ENCODE measurements around the gene HPCAL1. TPM values are rescaled to one million over a fixed set of nuclear protein-coding genes. Genes with fewer than 3 reads are reported as not detected.
A peak's percentile ranks its signal among the peaks of the same experiment; 100 is the strongest.

HPCAL1 gene
- total and polyA plus RNA-seq, 12 donors: 17.4 to 118 (median 61.3) TPM

DNA sequence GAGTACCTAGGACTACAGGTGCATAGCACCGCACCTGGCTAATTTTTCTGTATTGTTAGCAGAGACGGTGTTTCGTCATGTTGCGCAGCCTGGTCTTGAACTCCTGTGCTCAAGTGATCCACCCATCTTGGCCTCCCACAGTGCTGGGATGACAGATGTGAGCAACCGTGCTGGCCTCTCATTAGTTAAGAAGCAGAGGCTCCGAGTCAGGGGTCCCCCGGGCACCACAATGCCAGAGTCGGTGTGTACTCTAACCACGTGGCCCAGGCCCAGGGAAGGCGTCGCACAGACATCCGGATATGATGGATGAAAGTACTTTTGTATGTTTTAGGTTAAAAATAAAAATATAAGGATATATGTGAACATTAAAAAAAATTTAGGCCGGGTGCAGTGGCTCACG lies 28.3 kb upstream of the HPCAL1 start:
- no peak overlapping the region for H3K4me3 ChIP-seq
- H3K9me3 ChIP-seq (replicated peaks in 1 of 3): no peaks in the 10 kb centered on the region
- no peak overlapping the region for H3K27ac ChIP-seq
- intact Hi-C loops (cut with DNase I): no loop called here
- H3K27me3 ChIP-seq: no peaks in the 10 kb centered on the region
- no peak for TF ChIP-seq POLR2A (IDR thresholded peaks at IDR 0.05)
- TF ChIP-seq, protein P1, sequence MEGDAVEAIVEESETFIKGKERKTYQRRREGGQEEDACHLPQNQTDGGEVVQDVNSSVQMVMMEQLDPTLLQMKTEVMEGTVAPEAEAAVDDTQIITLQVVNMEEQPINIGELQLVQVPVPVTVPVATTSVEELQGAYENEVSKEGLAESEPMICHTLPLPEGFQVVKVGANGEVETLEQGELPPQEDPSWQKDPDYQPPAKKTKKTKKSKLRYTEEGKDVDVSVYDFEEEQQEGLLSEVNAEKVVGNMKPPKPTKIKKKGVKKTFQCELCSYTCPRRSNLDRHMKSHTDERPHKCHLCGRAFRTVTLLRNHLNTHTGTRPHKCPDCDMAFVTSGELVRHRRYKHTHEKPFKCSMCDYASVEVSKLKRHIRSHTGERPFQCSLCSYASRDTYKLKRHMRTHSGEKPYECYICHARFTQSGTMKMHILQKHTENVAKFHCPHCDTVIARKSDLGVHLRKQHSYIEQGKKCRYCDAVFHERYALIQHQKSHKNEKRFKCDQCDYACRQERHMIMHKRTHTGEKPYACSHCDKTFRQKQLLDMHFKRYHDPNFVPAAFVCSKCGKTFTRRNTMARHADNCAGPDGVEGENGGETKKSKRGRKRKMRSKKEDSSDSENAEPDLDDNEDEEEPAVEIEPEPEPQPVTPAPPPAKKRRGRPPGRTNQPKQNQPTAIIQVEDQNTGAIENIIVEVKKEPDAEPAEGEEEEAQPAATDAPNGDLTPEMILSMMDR (IDR thresholded peaks at IDR 0.05): no peak
- peak in 1 of 7 donors; percentile 13 for DNase-seq
- H3K4me1 ChIP-seq (replicated peaks in 1 of 2): peaks cover 0 to 21% of the 10 kb centered on the region in 2 donors
- 87 to 96% (median 93%) methylated on average over 14 of the region's 14 CpGs for WGBS, 4 donors
- no peaks in the 10 kb centered on the region for H3K36me3 ChIP-seq (replicated peaks in 1 of 2)

DNA sequence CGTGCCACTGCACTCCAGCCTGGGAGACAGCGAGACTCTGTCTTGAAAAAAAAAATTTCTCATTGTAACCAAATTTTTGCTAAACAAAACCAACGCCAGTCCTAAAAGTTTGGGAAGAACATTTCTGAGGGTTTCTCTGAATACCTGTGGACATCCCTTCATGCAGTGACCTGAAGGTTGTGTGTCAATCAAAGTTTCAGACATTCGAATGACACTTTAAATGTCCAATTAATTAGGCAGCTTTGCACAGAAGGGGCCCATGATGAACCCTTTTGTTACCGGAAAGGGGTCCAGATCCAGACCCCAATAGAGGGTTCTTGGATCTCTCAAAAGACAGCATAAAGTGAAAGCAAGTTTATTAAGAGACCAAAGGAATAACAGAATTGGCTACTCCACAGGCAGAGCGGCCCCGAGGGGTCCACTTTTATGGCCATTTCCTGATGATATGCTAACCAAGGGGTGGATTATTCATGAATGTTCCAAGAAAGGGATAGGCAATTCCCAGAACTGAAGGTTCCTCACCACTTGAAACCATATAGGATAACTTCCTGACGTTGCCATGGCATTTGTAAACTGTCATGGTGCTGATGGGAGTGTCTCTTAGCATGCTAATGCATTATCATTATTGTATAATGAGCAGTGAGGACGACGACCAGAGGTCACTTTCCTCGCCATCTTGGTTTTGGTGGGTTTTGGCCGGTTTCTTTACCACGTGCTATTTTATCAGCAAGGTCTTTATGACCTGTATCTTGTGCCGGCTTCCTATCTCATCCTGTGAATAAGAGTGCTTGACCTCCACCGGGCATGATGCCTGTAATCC lies 27.5 kb upstream of the HPCAL1 start:
- no peaks in the 10 kb centered on the region for H3K27me3 ChIP-seq
- H3K4me3 ChIP-seq: no peak overlapping the region
- H3K27ac ChIP-seq: no peak overlapping the region
- intact Hi-C loops (cut with DNase I): no loop called here
- no peak for TF ChIP-seq POLR2A (IDR thresholded peaks at IDR 0.05)
- TF ChIP-seq, protein P1 (IDR thresholded peaks at IDR 0.05): no peak
- peak in 2 of 7 donors; percentile 52 to 59 for DNase-seq
- H3K9me3 ChIP-seq (replicated peaks in 1 of 3): no peaks in the 10 kb centered on the region
- H3K36me3 ChIP-seq (replicated peaks in 1 of 2): no peaks in the 10 kb centered on the region
- peaks cover 0 to 21% of the 10 kb centered on the region in 2 donors for H3K4me1 ChIP-seq (replicated peaks in 1 of 2)
- 62 to 76% (median 74%) methylated on average over 15 of the region's 15 CpGs for whole genome bisulfite sequencing, 4 donors

DNA sequence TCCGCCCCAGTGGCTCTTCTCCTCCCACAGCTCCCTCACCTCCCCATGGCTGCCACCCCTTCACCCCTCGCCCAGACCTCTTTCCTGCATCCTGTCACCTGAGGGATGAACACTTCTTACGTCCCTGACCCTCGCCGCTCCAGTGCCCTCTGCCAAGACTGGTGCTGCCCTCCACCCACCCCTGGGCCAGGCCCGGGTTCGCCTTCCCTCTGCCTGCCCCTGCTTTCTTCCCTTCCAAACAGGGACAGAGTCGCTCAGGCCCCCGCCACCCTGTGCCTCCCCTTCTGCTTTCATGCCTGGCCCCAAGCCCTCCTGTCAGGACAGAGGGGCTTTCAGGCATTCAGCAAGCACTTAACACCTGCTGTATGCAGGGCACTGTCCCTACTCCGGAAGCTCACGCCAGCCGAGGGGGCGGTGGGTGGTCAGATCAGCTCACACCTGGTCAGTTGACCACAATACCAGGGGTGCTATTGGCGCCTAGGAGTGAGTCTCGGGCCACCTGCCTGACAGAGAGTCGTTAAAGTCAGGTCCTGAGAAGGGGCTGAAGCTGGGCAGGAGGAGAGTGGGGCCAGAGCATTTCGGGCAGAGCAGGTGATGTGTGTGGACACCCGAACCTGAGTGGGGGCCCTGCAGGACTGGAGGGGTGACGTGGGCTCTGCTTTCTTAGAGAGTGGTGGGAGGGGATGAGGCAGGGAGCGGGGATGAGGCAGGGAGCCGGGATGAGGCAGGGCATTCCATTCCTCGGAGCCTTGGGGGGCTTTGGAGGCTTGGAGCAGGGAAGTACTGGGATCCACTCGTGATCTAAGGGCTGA lies 26.0 kb upstream of the HPCAL1 start:
- intact Hi-C loops (cut with DNase I): no loop called here
- 84 to 91% (median 88%) methylated on average over 23 of the region's 23 CpGs for WGBS, 4 donors
- H3K27me3 ChIP-seq: no peaks in the 10 kb centered on the region
- DNase-seq: no peak
- TF ChIP-seq, protein P1 (IDR thresholded peaks at IDR 0.05): no peak
- no peak for TF ChIP-seq POLR2A (IDR thresholded peaks at IDR 0.05)
- no peak overlapping the region for H3K27ac ChIP-seq
- peaks cover 0 to 12% of the 10 kb centered on the region in 2 donors for H3K4me1 ChIP-seq (replicated peaks in 1 of 2)
- H3K36me3 ChIP-seq (replicated peaks in 1 of 2): no peaks in the 10 kb centered on the region
- H3K4me3 ChIP-seq: no peak overlapping the region
- H3K9me3 ChIP-seq (replicated peaks in 1 of 3): no peaks in the 10 kb centered on the region

DNA sequence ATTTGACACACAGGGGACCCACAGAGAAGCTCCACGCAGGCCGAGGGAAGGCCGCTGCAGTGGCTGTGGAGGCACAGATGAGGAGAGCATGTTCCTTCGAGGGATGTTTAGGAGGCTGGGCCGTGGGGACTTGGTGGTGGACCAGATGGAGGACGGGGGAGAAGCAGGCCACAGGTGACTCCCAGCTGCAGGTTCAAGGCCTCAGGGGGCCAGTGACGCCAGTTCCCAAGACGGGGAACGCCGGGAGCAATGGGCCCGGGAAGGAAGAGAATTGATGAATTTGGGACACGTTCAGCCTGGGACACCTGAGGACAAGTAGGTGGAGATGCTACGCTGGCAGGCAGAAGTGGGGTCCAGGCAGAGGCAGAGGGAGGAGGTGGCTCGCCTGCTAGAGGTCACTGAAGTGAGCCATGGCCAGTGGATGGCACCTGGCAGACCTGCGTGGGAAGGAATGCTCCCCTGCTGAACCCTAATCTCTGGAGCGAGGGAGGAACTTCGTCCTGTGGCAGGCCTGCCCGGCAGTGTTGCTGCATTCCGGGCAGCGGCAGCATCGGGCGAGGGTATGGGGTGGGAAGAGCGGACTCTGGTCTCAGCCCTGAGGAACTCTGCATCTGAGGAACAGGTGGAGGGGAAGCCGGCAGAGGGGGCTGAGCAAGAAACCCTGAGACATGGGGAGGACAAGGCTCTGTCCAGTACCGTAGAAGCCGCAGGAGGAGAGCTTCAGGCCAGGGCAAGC lies 25.2 kb upstream of the HPCAL1 start:
- Histone ChIP-seq H3K4me3 (no peak overlapping the region), H3K4me1 (replicated peaks in 1 of 2) (peaks cover 2 to 8% of the 10 kb centered on the region in 2 donors), H3K36me3 (replicated peaks in 1 of 2) (no peaks in the 10 kb centered on the region), H3K27me3 (no peaks in the 10 kb centered on the region), H3K27ac (peak overlapping the region in 1 of 5 donors; percentile 42), H3K9me3 (replicated peaks in 1 of 3) (no peaks in the 10 kb centered on the region)
- WGBS, 4 donors: 84 to 93% (median 89%) methylated on average over 19 to 26 of the region's 26 CpGs
- intact Hi-C loops (cut with DNase I): no loop called here
- no peak for DNase-seq
- no peak for TF ChIP-seq POLR2A (IDR thresholded peaks at IDR 0.05)
- TF ChIP-seq, protein P1 (IDR thresholded peaks at IDR 0.05): no peak

Measured in adrenal gland (tissue), 12 donors.